Measurements from ENCODE around the gene GJB4. TPM values are rescaled to one million over a fixed set of nuclear protein-coding genes. Genes with fewer than 3 reads are reported as not detected.

Gene GJB4
- total and polyA plus RNA-seq, 2 experiments from 2014 or later: 1.00 to 2.5 TPM

GRCh38 chr1:34744851-34745250 is 14.7 kb upstream of the GJB4 start:
- 79% methylated on average over 3 of the region's 3 CpGs for WGBS (ENCODE audit: low lambda C conversion rate, missing lambda C conversion rate)
- H3K4me1 ChIP-seq (ENCODE audit: insufficient read depth): peaks cover 10% of the 10 kb centered on the region
- no peak overlapping the region for H3K4me2 ChIP-seq
- H3K36me3 ChIP-seq (replicated peaks; ENCODE audit: insufficient read depth, low read depth): no peaks in the 10 kb centered on the region
- no peak overlapping the region for H3K27ac ChIP-seq
- H3K27me3 ChIP-seq: no peaks in the 10 kb centered on the region
- TF ChIP-seq EZH2phosphoT487 (IDR thresholded peaks at IDR 0.05; ENCODE audit: low read depth, severe bottlenecking, unreplicated experiment): no peak
- no peak for TF ChIP-seq CTCF (IDR thresholded peaks at IDR 0.05; ENCODE audit: poor library complexity)
- TF ChIP-seq EZH2 (IDR thresholded peaks at IDR 0.05; ENCODE audit: borderline replicate concordance): no peak
- no peaks in the 10 kb centered on the region for H4K20me1 ChIP-seq (ENCODE audit: insufficient read depth, poor library complexity, severe bottlenecking)
- no peak for DNase-seq (ENCODE audit: low spot score)
- H3K4me3 ChIP-seq: no peak overlapping the region
- H3K9me2 ChIP-seq (replicated peaks; ENCODE audit: insufficient read depth): no peaks in the 10 kb centered on the region
- H2AFZ ChIP-seq: no peak overlapping the region
- H3K9me3 ChIP-seq (ENCODE audit: low read depth): no peaks in the 10 kb centered on the region
- H3K79me2 ChIP-seq: no peaks in the 10 kb centered on the region

DNA sequence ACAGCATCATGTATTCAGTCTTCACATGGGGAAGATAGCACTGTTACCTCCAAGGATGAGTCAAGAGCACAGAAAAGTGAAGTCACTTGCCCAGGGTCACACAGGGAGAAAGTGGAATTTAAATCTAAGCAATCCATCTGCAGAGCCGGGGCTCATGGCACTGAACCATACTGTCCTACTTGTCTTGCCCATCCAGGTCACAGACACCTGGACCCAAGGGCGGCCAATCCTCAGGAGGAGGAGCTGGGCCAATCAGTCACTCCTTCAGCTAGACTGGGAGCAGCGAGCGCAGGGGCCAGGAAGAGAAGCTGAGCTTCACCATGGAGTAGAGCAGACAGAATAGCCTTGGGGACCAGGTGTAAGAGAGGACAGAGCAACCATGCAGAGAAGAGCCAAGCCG is 13.9 kb upstream of the GJB4 start:
- no peak overlapping the region for H3K27ac ChIP-seq
- no peak overlapping the region for H2AFZ ChIP-seq
- DNase-seq (ENCODE audit: low spot score): no peak
- no peaks in the 10 kb centered on the region for H4K20me1 ChIP-seq (ENCODE audit: insufficient read depth, poor library complexity, severe bottlenecking)
- H3K36me3 ChIP-seq (replicated peaks; ENCODE audit: insufficient read depth, low read depth): no peaks in the 10 kb centered on the region
- H3K4me1 ChIP-seq (ENCODE audit: insufficient read depth): peaks cover 10% of the 10 kb centered on the region
- H3K9me2 ChIP-seq (replicated peaks; ENCODE audit: insufficient read depth): no peaks in the 10 kb centered on the region
- no peak for TF ChIP-seq EZH2phosphoT487 (IDR thresholded peaks at IDR 0.05; ENCODE audit: low read depth, severe bottlenecking, unreplicated experiment)
- no peak for TF ChIP-seq CTCF (IDR thresholded peaks at IDR 0.05; ENCODE audit: poor library complexity)
- TF ChIP-seq EZH2 (IDR thresholded peaks at IDR 0.05; ENCODE audit: borderline replicate concordance): no peak
- H3K4me2 ChIP-seq: no peak overlapping the region
- 78% methylated on average over 5 of the region's 5 CpGs for WGBS (ENCODE audit: low lambda C conversion rate, missing lambda C conversion rate)
- no peaks in the 10 kb centered on the region for H3K79me2 ChIP-seq
- H3K4me3 ChIP-seq: no peak overlapping the region
- no peaks in the 10 kb centered on the region for H3K9me3 ChIP-seq (ENCODE audit: low read depth)
- H3K27me3 ChIP-seq: no peaks in the 10 kb centered on the region

GRCh38 chr1:34746101-34746500 is 13.4 kb upstream of the GJB4 start:
- Histone ChIP-seq H4K20me1 (ENCODE audit: insufficient read depth, poor library complexity, severe bottlenecking) (no peaks in the 10 kb centered on the region), H2AFZ (no peak overlapping the region), H3K27ac (no peak overlapping the region), H3K9me2 (replicated peaks; ENCODE audit: insufficient read depth) (no peaks in the 10 kb centered on the region), H3K4me1 (ENCODE audit: insufficient read depth) (peaks cover 10% of the 10 kb centered on the region), H3K27me3 (no peaks in the 10 kb centered on the region), H3K36me3 (replicated peaks; ENCODE audit: insufficient read depth, low read depth) (no peaks in the 10 kb centered on the region), H3K9me3 (ENCODE audit: low read depth) (no peaks in the 10 kb centered on the region), H3K79me2 (no peaks in the 10 kb centered on the region), H3K4me3 (no peak overlapping the region), H3K4me2 (no peak overlapping the region)
- DNase-seq (ENCODE audit: low spot score): no peak
- WGBS (ENCODE audit: low lambda C conversion rate, missing lambda C conversion rate): 94% methylated on average over 4 of the region's 4 CpGs
- TF ChIP-seq CTCF (IDR thresholded peaks at IDR 0.05; ENCODE audit: poor library complexity) (no peak), EZH2phosphoT487 (IDR thresholded peaks at IDR 0.05; ENCODE audit: low read depth, severe bottlenecking, unreplicated experiment) (no peak), EZH2 (IDR thresholded peaks at IDR 0.05; ENCODE audit: borderline replicate concordance) (no peak)

All from hepatocyte (in vitro differentiated cells).